Smooth muscle cell (in vitro differentiated cells): ENCODE results near the gene DHCR24. TPM values are rescaled to one million over a fixed set of nuclear protein-coding genes. Genes with fewer than 3 reads are reported as not detected.
A peak's percentile ranks its signal among the peaks of the same experiment; 100 is the strongest.
"Not testable (repeated sequence)": the region's sequence is repeated elsewhere in the genome, so short reads cannot be mapped to it uniquely, and the experiment has no call there.

ENCODE experiments used
- DNase-seq: peaks from one replicate; lab custom pipeline; 2025; ENCODE audit not compliant: unreplicated experiment; lab: John Stamatoyannopoulos, UW
- H2AFZ ChIP-seq: fragments of 200-600 bp; sonication (generic); 2 replicates; pipeline ENCODE4 v1.6.0; 2016; ENCODE audit warnings: antibody characterized with exemption, low read depth, mild to moderate bottlenecking
- H3F3A ChIP-seq: fragments of 200-600 bp; sonication (generic); 2 replicates; pipeline ENCODE4 v1.6.0; 2017; ENCODE audit warnings: antibody characterized with exemption, low read depth
- H3K27ac ChIP-seq: fragments of 200-600 bp; sonication (generic); 2 replicates; pipeline ENCODE4 v1.5.1; 2016; ENCODE audit warnings: low read depth, mild to moderate bottlenecking
- H3K27me3 ChIP-seq: fragments of 200-600 bp; sonication (generic); 2 replicates; pipeline ENCODE4 v1.6.1; 2016; ENCODE audit warnings: low read depth, mild to moderate bottlenecking
- H3K36me3 ChIP-seq: fragments of 200-600 bp; sonication (generic); 2 replicates; pipeline ENCODE4 v1.5.1; 2016; ENCODE audit warnings: low read depth
- H3K4me1 ChIP-seq: fragments of 200-600 bp; sonication (generic); 2 replicates; pipeline ENCODE4 v1.5.1; 2016; ENCODE audit warnings: low read depth
- H3K4me2 ChIP-seq: fragments of 200-600 bp; sonication (generic); 2 replicates; pipeline ENCODE4 v1.6.0; 2016; ENCODE audit warnings: mild to moderate bottlenecking
- H3K4me3 ChIP-seq: fragments of 200-600 bp; sonication (generic); 2 replicates; pipeline ENCODE4 v1.5.1; 2016; ENCODE audit warnings: mild to moderate bottlenecking
- H3K79me2 ChIP-seq: fragments of 200-600 bp; sonication (generic); 2 replicates; pipeline ENCODE4 v1.6.0; 2016; ENCODE audit warnings: low read depth, mild to moderate bottlenecking
- H3K9ac ChIP-seq: fragments of 200-600 bp; sonication (generic); 2 replicates; pipeline ENCODE4 v1.6.0; 2016; ENCODE audit warnings: low read depth
- H3K9me3 ChIP-seq: fragments of 200-600 bp; sonication (generic); replicated peaks from 2 replicates; pipeline ENCODE4 v1.5.1; 2016; ENCODE audit warnings: low read depth
- H4K20me1 ChIP-seq: fragments of 200-600 bp; sonication (generic); 2 replicates; pipeline ENCODE4 v1.6.0; 2016; ENCODE audit warnings: low read depth
- WGBS: methylation state at CpG from one replicate; pipeline ENCODE4 v1.1.7; 2016; ENCODE audit warnings: low lambda C conversion rate; 5-methylcytosine and 5-hydroxymethylcytosine counted together
- polyA plus RNA-seq: library from polyadenylated mRNA; unstranded; fragments of >200 nt; fragmentation: Nextera tagmentation; extraction: Ambion mirVana; gene quantifications from 2 replicates; pipeline ENCODE4 v1.2.1, GENCODE V29; 2016
- total RNA-seq: library from RNA; depleted of rRNA; stranded (reverse); fragments of >200 nt; gene quantifications from 2 replicates; pipeline ENCODE4 v1.2.3, GENCODE V29; 2014
- TF ChIP-seq, protein P1 (sequence below): fragments of 200-600 bp; sonication (generic); IDR thresholded peaks from 2 replicates; pipeline ENCODE4 v1.5.1; 2017; ENCODE audit warnings: borderline replicate concordance, mild to moderate bottlenecking, antibody characterized with exemption; ENCODE audit not compliant: insufficient read depth, poor library complexity, severe bottlenecking

Gene DHCR24
- total and polyA plus RNA-seq, 2 experiments from 2014 or later: 47.2 to 64.2 TPM

DNA sequence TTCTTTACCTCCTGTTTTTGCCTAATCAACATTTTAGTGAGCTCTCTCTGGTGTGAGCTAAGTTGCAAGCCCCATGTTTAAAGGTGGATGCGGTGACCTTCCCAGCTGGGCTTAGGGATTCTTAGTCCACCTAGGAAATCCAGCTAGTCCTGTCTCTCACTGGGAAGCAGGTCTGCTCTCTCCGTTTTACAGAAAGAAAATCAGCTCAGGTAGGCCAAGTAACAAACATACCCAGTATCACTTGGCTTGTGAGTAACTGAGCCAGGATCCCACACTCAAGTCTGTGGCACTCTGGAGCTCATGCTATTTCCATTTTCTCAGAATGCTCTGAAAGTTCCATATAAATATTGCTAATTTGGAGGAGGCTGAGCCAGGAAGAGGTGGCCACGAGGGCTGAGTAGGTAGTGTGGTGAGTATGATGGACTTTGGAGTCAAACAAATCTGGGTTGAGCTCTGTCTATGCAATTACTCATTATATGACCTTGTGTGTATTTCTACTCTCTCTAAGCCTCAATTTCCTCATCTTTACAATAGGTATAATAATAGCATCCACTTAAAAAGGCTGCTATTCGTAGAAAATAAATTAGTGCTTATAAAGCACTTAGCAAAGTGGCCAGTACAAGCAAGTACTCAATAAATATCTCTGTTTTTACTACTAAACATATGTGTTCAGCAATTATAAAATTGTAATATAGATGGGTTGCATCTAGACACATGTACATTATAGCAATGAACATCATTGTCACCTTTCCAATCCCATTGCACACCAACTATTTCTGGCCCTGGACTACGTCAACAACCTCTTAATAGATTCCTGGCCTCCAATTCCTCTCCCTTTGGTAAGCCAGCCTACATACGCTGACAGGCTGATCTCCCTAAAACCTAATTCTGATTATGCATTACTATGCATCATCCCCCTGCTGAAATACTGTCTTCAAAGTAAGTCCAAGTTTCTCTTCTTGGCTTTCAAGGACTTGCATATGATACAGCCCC is 32.7 kb upstream of the DHCR24 start:
- H3F3A ChIP-seq: no peaks in the 10 kb centered on the region
- 85% methylated on average over 6 of the region's 6 CpGs for WGBS
- H3K4me1 ChIP-seq: no peaks in the 10 kb centered on the region
- no peak overlapping the region for H3K9ac ChIP-seq
- TF ChIP-seq, protein P1, sequence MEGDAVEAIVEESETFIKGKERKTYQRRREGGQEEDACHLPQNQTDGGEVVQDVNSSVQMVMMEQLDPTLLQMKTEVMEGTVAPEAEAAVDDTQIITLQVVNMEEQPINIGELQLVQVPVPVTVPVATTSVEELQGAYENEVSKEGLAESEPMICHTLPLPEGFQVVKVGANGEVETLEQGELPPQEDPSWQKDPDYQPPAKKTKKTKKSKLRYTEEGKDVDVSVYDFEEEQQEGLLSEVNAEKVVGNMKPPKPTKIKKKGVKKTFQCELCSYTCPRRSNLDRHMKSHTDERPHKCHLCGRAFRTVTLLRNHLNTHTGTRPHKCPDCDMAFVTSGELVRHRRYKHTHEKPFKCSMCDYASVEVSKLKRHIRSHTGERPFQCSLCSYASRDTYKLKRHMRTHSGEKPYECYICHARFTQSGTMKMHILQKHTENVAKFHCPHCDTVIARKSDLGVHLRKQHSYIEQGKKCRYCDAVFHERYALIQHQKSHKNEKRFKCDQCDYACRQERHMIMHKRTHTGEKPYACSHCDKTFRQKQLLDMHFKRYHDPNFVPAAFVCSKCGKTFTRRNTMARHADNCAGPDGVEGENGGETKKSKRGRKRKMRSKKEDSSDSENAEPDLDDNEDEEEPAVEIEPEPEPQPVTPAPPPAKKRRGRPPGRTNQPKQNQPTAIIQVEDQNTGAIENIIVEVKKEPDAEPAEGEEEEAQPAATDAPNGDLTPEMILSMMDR: no peak
- no peaks in the 10 kb centered on the region for H4K20me1 ChIP-seq
- no peak overlapping the region for H2AFZ ChIP-seq
- no peaks in the 10 kb centered on the region for H3K9me3 ChIP-seq
- H3K27ac ChIP-seq: no peak overlapping the region
- no peaks in the 10 kb centered on the region for H3K27me3 ChIP-seq
- H3K36me3 ChIP-seq: no peaks in the 10 kb centered on the region
- H3K4me3 ChIP-seq: no peak overlapping the region
- no peaks in the 10 kb centered on the region for H3K79me2 ChIP-seq
- H3K4me2 ChIP-seq: no peak overlapping the region
- DNase-seq: no peak

DNA sequence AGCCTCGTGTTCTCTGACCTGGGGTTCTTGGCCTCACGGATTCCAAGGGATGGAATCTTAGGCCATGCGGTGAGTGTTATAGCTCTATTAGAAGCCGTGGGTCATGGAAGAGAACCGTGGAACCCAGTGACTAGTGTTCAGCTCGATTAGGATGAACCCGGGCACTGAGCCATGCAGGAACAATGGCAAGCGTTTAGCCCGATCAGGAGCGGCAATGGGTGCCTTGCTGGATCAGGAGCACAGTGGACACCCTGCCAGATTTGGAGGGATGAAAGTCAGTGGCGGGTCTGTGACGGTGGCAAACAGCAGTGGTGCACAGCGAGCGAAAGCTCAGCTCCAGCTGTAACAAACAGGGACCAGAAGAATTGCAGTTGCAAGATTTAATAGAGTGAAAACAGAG is 24.1 kb upstream of the DHCR24 start:
- not testable (repeated sequence) for H3K4me2 ChIP-seq, H3K4me3 ChIP-seq, H3K9me3 ChIP-seq, DNase-seq, H3K27me3 ChIP-seq, H3K36me3 ChIP-seq, H3K4me1 ChIP-seq, H3K27ac ChIP-seq, H3K9ac ChIP-seq, H2AFZ ChIP-seq, H4K20me1 ChIP-seq, H3F3A ChIP-seq, H3K79me2 ChIP-seq
- WGBS: 88% methylated on average over 14 of the region's 14 CpGs

DNA sequence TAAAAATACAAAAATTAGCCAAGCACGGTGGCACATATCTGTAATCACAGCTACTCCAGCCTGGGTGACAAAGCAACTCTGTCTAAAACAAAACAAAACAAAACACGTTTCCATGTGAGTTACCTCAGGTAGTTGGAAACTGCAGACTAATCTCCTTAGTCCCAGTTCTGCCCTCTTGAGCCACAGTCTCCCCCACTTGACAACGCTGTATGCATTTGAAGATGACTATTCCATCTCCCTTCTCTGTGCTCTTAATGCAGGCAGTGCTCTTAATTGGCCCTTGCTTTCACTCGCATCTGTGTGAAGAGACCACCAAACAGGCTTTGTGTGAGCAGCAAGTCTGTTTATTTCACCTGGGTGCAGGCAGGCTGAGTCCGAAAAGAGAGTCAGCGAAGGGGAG is 19.6 kb upstream of the DHCR24 start:
- TF ChIP-seq, protein P1: no peak

DNA sequence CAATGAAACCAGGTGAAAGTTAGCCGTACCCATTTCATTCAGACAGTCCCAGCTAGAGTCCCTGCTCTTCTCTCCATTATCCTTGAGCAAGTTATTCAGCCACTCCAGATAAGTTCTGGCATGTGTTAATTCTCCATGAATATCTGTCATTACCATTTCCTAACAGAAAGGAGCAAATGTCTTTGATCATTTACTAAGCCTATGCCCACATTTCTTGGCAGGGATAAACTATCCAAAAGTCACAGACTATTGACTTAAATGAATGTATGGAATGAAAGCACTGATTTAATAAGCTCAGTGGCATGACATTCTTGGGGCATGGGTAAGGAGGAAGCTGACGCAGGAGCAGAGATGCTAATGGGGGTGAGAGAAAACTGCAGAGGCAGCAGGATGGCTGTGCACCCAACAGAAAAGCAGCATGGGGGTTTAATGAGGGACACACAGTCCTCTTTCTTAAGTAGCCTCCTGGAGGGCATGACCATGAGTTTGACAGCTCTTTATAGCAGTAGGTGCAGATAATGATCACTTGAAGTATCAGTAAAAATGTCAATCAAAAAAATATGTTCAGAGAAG is 17.6 kb upstream of the DHCR24 start:
- H3K79me2 ChIP-seq: no peaks in the 10 kb centered on the region
- H2AFZ ChIP-seq: no peak overlapping the region
- no peaks in the 10 kb centered on the region for H3K36me3 ChIP-seq
- peak overlapping the region; percentile 25 for H3K4me2 ChIP-seq
- no peak overlapping the region for H3K27ac ChIP-seq
- H3K27me3 ChIP-seq: no peaks in the 10 kb centered on the region
- WGBS: 33% methylated on average over 2 of the region's 2 CpGs
- H3K4me3 ChIP-seq: no peak overlapping the region
- H4K20me1 ChIP-seq: no peaks in the 10 kb centered on the region
- TF ChIP-seq, protein P1: no peak
- DNase-seq: no peak
- no peaks in the 10 kb centered on the region for H3K9me3 ChIP-seq
- H3F3A ChIP-seq: peaks cover 4% of the 10 kb centered on the region
- no peaks in the 10 kb centered on the region for H3K4me1 ChIP-seq
- no peak overlapping the region for H3K9ac ChIP-seq

More for the DNA sequence above, 19.6 kb upstream of the DHCR24 start:
- no peaks in the 10 kb centered on the region for H3K4me1 ChIP-seq
- peaks cover 4% of the 10 kb centered on the region for H3F3A ChIP-seq
- H3K27me3 ChIP-seq: no peaks in the 10 kb centered on the region
- no peaks in the 10 kb centered on the region for H4K20me1 ChIP-seq
- H3K9me3 ChIP-seq: no peaks in the 10 kb centered on the region
- WGBS: 80% methylated on average over 6 of the region's 6 CpGs
- H3K36me3 ChIP-seq: no peaks in the 10 kb centered on the region
- H3K79me2 ChIP-seq: no peaks in the 10 kb centered on the region
- H3K4me2 ChIP-seq: no peak overlapping the region
- no peak overlapping the region for H2AFZ ChIP-seq
- H3K27ac ChIP-seq: no peak overlapping the region
- H3K9ac ChIP-seq: no peak overlapping the region
- no peak overlapping the region for H3K4me3 ChIP-seq
- no peak for DNase-seq
